Activated CD4-positive, alpha-beta T cell treated with anti-CD3 and anti-CD28 coated beads for 24 hours (primary cell): ENCODE results near the gene HNF1B.

Experiments used
- DNase-seq, 2 donors: peaks; one replicate each; pipeline ENCODE4 v3.0.0-alpha.2; 2020; ENCODE audit warnings: low read depth in 2 of 2

The HNF1B gene

DNA sequence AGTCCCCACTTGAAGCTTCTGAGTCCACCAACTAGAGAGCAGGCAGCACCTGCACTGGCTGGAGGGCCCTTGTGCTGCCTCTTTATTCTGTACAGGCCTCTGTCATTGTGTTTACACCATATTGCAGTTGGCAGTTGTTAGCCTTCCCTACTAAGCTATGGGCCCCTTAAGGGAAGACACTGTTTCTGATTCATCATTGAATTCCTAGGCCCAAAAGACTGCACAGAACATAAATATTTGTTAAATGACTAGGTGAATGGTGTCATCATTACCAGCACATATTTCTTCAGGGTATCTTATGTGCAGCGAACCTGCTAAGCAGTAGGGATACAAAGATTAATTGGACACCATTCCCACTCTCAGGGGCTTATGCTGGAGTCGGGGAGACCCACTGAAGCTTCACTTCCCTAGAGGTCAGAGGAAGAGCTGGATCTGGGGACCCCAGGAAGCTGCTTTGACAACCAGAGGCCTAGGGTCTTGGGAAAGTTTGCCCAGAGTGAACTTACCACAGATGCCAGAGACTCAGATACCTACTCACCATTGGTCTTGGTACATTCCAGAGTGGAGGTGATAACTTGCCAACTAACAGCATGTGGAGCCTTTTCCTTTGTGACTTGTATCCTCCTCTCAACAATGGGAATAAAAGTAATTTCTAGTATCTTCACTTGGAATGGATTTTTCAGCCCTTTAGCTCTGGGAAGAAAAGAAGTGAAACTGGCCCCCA is 72.9 kb downstream of the HNF1B start:
- DNase-seq: no peak

DNA sequence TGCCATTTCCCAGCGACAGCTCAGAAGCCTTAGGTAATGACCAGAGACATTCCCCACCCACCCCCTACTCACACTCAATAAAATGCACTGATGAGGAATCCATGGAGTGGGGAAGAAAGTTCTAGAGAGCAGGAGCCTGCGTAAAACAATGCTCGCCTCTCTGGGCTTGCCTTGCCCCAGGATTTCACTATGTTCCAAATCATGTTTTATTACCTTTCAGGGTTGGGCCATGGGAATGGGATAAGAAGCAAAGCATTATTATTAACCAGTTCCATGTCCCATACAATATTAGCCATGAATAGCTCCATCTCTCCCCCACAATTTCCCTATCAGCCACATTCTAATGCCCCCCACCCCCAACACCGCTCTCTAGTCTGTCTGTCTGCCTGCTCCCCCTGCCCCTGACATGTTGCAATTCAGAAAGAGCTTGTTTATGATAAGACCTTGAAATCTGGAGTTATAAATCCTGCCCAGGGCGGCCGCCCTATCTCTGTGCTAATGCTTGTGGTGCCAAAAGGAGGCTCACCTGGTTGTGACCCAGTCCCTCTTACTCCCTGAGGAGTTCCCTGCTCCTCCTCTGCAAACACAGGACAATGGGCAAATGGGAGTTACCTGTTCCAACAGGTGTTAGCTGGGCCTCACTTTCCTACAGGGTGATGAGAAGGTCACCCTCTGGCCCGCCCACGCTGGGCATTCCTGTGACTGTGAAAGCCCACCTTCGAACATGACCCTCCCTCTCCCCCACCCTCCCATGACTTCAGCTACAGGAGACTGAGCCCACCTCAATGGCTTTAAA is 73.6 kb downstream of the HNF1B start:
- DNase-seq: no peak

- no peak for DNase-seq
Observed at GRCh38 chr17:37667039-37667438, 77.8 kb downstream of the HNF1B start.

- no peak for DNase-seq
Observed at GRCh38 chr17:37664214-37664613, 80.6 kb downstream of the HNF1B start.

DNA sequence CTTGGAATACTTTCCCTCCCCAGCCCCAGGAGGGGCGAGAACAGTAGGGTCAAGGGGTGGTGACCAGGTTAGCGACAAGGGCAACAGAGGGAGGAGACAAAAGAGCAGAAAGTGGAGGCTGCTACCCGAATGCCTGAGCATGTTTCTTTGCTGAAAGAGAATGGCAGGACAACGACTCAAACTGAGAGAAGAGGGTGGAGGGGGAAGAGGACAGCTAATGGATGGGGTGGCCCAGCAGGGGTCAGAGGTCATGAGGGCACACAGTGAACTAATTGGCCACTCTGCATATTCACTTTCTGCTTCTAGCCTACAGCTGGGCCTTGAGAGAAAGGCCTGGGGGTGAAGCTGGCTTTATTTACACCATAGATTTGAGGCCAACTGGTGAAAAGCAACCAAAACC is 82.5 kb downstream of the HNF1B start:
- DNase-seq: no peak

GRCh38 chr17:37661400-37662014 is 83.4 kb downstream of the HNF1B start:
- no peak for DNase-seq

GRCh38 chr17:37659925-37660324 is 84.9 kb downstream of the HNF1B start:
- DNase-seq: no peak

GRCh38 chr17:37657202-37657601 is 87.7 kb downstream of the HNF1B start:
- DNase-seq: no peak

DNA sequence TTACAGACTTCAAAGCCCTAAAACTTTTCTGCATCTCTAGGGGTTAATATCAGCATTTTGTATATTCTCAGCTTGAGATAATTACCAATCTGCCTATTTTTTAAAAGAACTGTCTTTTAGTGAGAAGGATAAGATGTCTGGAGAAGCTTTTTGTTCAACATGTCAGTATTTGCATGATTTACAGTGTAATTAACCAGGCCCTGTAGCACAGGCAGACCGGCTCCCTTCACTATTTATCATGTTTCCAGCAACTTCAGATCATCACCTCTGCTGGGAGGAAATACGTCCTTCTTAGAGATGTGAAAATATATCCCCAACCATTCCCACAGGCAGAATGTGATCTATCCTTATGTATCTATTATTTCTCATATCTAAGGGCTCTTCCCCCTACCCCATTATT is 93.0 kb downstream of the HNF1B start:
- DNase-seq: no peak

- no peak for DNase-seq
Observed at GRCh38 chr17:37650419-37651003, 94.3 kb downstream of the HNF1B start.

GRCh38 chr17:37648555-37648954 is 96.3 kb downstream of the HNF1B start:
- no peak for DNase-seq

DNA sequence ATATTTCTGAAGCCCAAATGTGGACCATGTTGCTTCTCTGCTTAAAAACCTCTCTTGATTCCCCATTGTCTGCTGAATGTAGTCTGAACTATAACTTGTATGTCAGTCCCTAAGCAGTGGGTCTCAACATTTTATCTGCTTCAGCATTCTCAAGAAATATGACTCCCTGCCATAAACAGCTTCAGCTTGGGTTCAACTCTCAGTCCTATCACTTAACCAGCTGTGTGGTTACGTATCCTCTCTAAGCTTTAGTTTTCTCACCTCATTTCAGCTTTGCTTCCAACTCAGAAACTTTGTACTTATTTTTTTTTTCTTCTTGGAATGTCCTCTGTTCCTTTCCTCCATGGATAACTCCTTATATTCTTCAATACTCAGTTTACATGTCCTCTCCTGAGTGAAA is 97.0 kb downstream of the HNF1B start:
- no peak for DNase-seq

- no peak for DNase-seq
Observed at GRCh38 chr17:37643869-37644268, 101.0 kb downstream of the HNF1B start.

- peak; percentile 77 to 78 for DNase-seq
Observed at GRCh38 chr17:37643118-37643766, 101.6 kb downstream of the HNF1B start, which contains the start of gene DDX52. Gene DDX52 (minus strand): TSS chr17:37643446. CDS start chr17:37643420, 26 bp downstream.

GRCh38 chr17:37642681-37643080 is 102.2 kb downstream of the HNF1B start:
- no peak for DNase-seq

DNA sequence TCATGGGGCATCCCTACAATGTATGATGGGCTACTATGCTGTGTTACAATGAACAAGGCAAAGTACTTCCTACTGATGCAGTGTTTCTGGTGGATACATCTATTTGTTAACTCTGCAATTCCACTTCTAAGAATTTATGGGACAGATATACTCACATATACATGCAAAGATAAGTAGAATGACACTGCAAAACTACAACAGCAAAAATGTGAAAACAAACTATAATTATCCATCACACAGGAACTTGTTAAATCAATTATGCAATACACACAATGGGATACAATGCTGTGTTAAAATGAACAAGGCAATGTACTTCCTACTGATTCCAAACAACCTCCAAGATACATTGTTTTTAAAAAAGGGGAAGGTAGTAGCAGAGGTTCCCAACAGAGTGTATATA is 104.8 kb downstream of the HNF1B start:
- DNase-seq: no peak

DNA sequence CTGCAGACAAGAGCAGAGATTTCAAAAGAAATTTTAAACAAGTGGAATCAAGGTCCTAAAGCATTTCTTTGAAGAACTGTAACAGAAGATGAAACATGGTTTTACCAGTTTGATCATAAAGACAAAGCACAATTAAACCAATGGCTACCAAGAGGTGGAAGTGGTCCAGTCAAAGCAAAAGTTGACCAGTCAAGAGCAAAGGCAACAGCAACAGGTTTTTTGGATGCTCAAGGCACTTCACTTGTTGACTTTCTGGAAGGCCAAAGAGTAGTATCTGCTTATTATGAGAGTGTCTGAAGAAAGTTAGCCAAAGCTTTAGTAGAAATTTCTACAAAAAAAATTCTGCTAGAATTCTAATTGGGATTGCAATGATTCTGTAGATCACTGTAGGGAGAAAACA is 106.9 kb downstream of the HNF1B start:
- DNase-seq: no peak
